H1 (cell line): ENCODE results near the gene CEP152. TPM values are rescaled to one million over a fixed set of nuclear protein-coding genes. Genes with fewer than 3 reads are reported as not detected.
A peak's percentile ranks its signal among the peaks of the same experiment; 100 is the strongest.

Source experiments
- CHD7 ChIP-seq: fragments of 300-600 bp; sonication (generic); IDR thresholded peaks from 2 replicates; pipeline ENCODE4 v1.7.1; 2012; ENCODE audit warnings: low read length, moderate library complexity, mild to moderate bottlenecking, inconsistent platforms; ENCODE audit not compliant: insufficient replicate concordance
- CTBP2 ChIP-seq: IDR thresholded peaks from 2 replicates; pipeline ENCODE4 v1.7.0; 2011; ENCODE audit warnings: borderline replicate concordance, mild to moderate bottlenecking, moderate library complexity, mixed read lengths, low read length; ENCODE audit not compliant: insufficient read depth, insufficient read length
- HDAC2 ChIP-seq, 2 experiments: fragments of 300-600 bp in 1 of 2; sonication (generic) in 1 of 2; IDR thresholded peaks; 2 replicates each; pipeline ENCODE4 v1.6.1; 2011 to 2012; ENCODE audit warnings: low read depth in 2 of 2, low read length in 2 of 2, mild to moderate bottlenecking in 2 of 2, moderate library complexity in 2 of 2, borderline replicate concordance in 1 of 2, inconsistent platforms in 1 of 2
- HDAC6 ChIP-seq: IDR thresholded peaks from one replicate; pipeline ENCODE4 v1.7.1; 2012; ENCODE audit warnings: low read depth, mild to moderate bottlenecking, inconsistent platforms, low read length, moderate library complexity
- RAD21 ChIP-seq, 2 experiments: IDR thresholded peaks in 1 of 2; conservative IDR thresholded peaks in 1 of 2; 2 replicates each; pipeline ENCODE4 v1.6.1; 2011; ENCODE audit warnings: low read depth in 2 of 2, low read length in 2 of 2, improper control_type of control experiment in 1 of 2, inconsistent platforms in 1 of 2, mild to moderate bottlenecking in 1 of 2, moderate library complexity in 1 of 2
- SIN3A ChIP-seq, 2 experiments: IDR thresholded peaks in 1 of 2; conservative IDR thresholded peaks in 1 of 2; 2 replicates each; pipeline ENCODE4 v1.6.1; 2011 to 2012; ENCODE audit warnings: low read length in 2 of 2, improper control_type of control experiment in 1 of 2, low read depth in 1 of 2, mild to moderate bottlenecking in 1 of 2
- TEAD4 ChIP-seq: IDR thresholded peaks from 2 replicates; pipeline ENCODE4 v1.6.1; 2012; ENCODE audit warnings: low read depth, low read length, inconsistent platforms, mixed read lengths
- polyA plus RNA-seq, 7 experiments: library from polyadenylated mRNA; depleted of rRNA in 3 of 7; stranded (reverse) in 5 of 7; unstranded in 2 of 7; fragments of >200 nt in 5 of 7; fragments of 200-250 nt in 2 of 7; gene quantifications; 1 replicate in 5 of 7; 2 replicates in 1 of 7; 4 replicates in 1 of 7; pipeline versions ENCODE4 v1.2.1 to v1.2.3, GENCODE V29; 2011 to 2013; ENCODE audit warnings: missing spikeins in 2 of 7, mixed read lengths in 2 of 7
- total RNA-seq: library from RNA; stranded (reverse); fragmentation: NEBNext Ultra II Directional; extraction: Animal tissue kit (Norgen Biotek cat#: 25700); gene quantifications from 2 replicates; pipeline ENCODE4 v1.2.1, GENCODE V29; 2021

The CEP152 gene
- total and polyA plus RNA-seq, 2 of the 8 experiments (the other 6 are each of a cell fraction or from before 2014, with no cell fraction given) = 1.4 to 16.2 TPM

- no peak for TF ChIP-seq CHD7
- no peak for TF ChIP-seq HDAC2 (IDR thresholded peaks at IDR 0.05; ENCODE audit: borderline replicate concordance in 1 of 2, low read depth in 2 of 2, low read length in 2 of 2)
- no peak for TF ChIP-seq SIN3A (conservative IDR thresholded peaks at IDR 0.05 in 1 of 2, IDR thresholded peaks at IDR 0.05 in 1 of 2; ENCODE audit: low read depth in 1 of 2, low read length in 2 of 2)
- TF ChIP-seq TEAD4 = peak; percentile 89
- peak in 1 of 2 experiments; percentile 31; a peak in 3 of 4 replicates for TF ChIP-seq RAD21 (IDR thresholded peaks at IDR 0.05 in 1 of 2, conservative IDR thresholded peaks at IDR 0.05 in 1 of 2; ENCODE audit: low read depth in 2 of 2, low read length in 2 of 2)
- TF ChIP-seq CTBP2 = no peak
- TF ChIP-seq HDAC6 = no peak
These were observed 44.9 kb upstream of the CEP152 start (continued) for GRCh38 chr15:48855501-48856440.
